ENCODE data around the gene ISCU.

- TF ChIP-seq YY1 (IDR thresholded peaks at IDR 0.05; ENCODE audit: insufficient read depth, insufficient read length) (no peak), SUZ12 (IDR thresholded peaks at IDR 0.05; ENCODE audit: extremely low read depth, insufficient read depth, insufficient read length) (no peak)
Observed at GRCh38 chr12:108614639-108615038, 52.2 kb downstream of the ISCU start.

Data from NT2/D1 (cell line).